D721Med (cell line): ENCODE data around the gene EYS.

Experiments
- DNase-seq: peaks from one replicate; pipeline ENCODE4 v3.0.0; 2011; ENCODE audit warnings: low spot score; ENCODE audit not compliant: insufficient read length
- FAIRE-seq: peaks from 2 replicates; lab custom pipeline; 2011; peaks lifted over from hg19 to GRCh38; lab: Jason Lieb, UNC
- CTCF ChIP-seq: IDR thresholded peaks from 2 replicates; pipeline ENCODE4 v1.5.1; 2012; ENCODE audit warnings: mild to moderate bottlenecking, control low read depth; ENCODE audit not compliant: insufficient read depth; ENCODE audit errors: missing control alignments

Gene EYS

GRCh38 chr6:63816982-63817436 is 1890.0 kb downstream of the EYS start:
- FAIRE-seq, result no peak

GRCh38 chr6:63816401-63816981 is 1890.5 kb downstream of the EYS start:
- FAIRE-seq (no peak), DNase-seq (no peak)

More at GRCh38 chr6:63816982-63817436, 1890.0 kb downstream of the EYS start:
- TF ChIP-seq CTCF, result no peak
- no peak for DNase-seq

GRCh38 chr6:63814459-63814858 is 1892.6 kb downstream of the EYS start:
- TF ChIP-seq CTCF, result no peak
- no peak for DNase-seq
- no peak for FAIRE-seq

More at GRCh38 chr6:63816401-63816981, 1890.5 kb downstream of the EYS start:
- TF ChIP-seq CTCF, result no peak

- no peak for DNase-seq
- no peak for FAIRE-seq
- no peak for TF ChIP-seq CTCF
Observed at GRCh38 chr6:63813566-63814120, 1893.4 kb downstream of the EYS start.

- no peak for FAIRE-seq
- TF ChIP-seq CTCF, result no peak
- DNase-seq, result no peak
Observed at GRCh38 chr6:63808576-63808975, 1898.5 kb downstream of the EYS start.

GRCh38 chr6:63807056-63807455 is 1900.0 kb downstream of the EYS start:
- FAIRE-seq, result no peak
- DNase-seq, result no peak
- TF ChIP-seq CTCF, result no peak

GRCh38 chr6:63806573-63806913 is 1900.5 kb downstream of the EYS start:
- DNase-seq (no peak), FAIRE-seq (no peak)
- TF ChIP-seq CTCF, result no peak
